ENCODE measurements around the gene CD180. TPM values are rescaled to one million over a fixed set of nuclear protein-coding genes. Genes with fewer than 3 reads are reported as not detected.
"Not testable (repeated sequence)": the region's sequence is repeated elsewhere in the genome, so short reads cannot be mapped to it uniquely, and the experiment has no call there.

The CD180 gene
- polyA plus RNA-seq, 1 experiment: not detected

DNA sequence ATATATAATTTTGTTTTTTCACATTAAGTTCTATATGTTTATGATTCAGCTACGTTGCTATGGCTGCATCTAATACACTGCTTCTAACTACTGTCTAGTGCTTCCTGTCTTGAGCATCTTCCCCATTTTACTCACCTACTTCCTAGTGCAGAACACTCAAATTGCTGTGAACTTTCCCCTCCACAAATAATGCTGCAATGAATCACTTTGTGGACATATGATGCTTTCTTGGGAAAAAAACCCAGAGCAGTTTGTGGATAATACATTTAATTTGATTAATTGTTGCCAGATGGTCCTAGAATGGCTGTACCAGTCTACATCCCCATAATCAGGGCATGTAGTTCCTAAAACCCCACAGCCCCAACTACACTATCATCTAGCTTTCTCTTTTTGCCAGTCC lies 18.5 kb downstream of the CD180 start:
- Histone ChIP-seq H3K4me3 (ENCODE audit: low read depth, low read length) (no peak overlapping the region), H3K36me3 (ENCODE audit: control insufficient read depth, insufficient read depth, low read length) (no peaks in the 10 kb centered on the region), H3K27me3 (ENCODE audit: control insufficient read depth, insufficient read depth, low read length) (no peaks in the 10 kb centered on the region)
- CTCF ChIA-PET: interaction anchor here (0.9 to 1.3 kb wide), 3 partner anchors 12 to 36 kb away, joined by 4 read pairs; no protein-coding TSS in a partner anchor
- TF ChIP-seq, protein P1, sequence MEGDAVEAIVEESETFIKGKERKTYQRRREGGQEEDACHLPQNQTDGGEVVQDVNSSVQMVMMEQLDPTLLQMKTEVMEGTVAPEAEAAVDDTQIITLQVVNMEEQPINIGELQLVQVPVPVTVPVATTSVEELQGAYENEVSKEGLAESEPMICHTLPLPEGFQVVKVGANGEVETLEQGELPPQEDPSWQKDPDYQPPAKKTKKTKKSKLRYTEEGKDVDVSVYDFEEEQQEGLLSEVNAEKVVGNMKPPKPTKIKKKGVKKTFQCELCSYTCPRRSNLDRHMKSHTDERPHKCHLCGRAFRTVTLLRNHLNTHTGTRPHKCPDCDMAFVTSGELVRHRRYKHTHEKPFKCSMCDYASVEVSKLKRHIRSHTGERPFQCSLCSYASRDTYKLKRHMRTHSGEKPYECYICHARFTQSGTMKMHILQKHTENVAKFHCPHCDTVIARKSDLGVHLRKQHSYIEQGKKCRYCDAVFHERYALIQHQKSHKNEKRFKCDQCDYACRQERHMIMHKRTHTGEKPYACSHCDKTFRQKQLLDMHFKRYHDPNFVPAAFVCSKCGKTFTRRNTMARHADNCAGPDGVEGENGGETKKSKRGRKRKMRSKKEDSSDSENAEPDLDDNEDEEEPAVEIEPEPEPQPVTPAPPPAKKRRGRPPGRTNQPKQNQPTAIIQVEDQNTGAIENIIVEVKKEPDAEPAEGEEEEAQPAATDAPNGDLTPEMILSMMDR (IDR thresholded peaks at IDR 0.05; ENCODE audit: insufficient read depth, low read depth, low read length): no peak
- POLR2A ChIA-PET: no interaction called here
- no peak for DNase-seq (ENCODE audit: low read depth)

DNA sequence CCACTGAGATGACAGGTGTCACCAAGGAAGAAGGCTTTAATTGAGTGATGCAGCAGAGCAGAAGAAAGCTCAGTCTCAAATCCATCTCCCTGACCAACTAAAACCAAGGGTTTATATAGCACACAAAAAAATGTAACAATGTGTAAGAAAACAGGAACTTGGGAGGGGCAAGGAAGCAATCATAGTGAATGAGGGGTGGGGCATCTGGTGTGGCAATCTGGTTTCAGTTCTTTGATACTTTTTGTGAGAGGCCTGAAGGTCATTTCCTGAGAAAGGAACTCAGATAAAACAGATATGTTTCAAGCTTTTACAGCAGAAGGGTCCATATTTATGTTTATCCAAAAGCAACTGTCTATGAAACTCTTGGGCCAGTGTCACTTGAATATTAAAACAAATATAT lies 19.7 kb downstream of the CD180 start:
- Histone ChIP-seq H3K27me3 (ENCODE audit: control insufficient read depth, insufficient read depth, low read length) (no peaks in the 10 kb centered on the region), H3K4me3 (ENCODE audit: low read depth, low read length) (no peak overlapping the region), H3K36me3 (ENCODE audit: control insufficient read depth, insufficient read depth, low read length) (no peaks in the 10 kb centered on the region)
- ChIA-PET POLR2A (no interaction called here), CTCF (interaction anchor here (1.2 kb wide), 1 partner anchor 11 kb away, joined by 3 read pairs; no protein-coding TSS in a partner anchor)
- DNase-seq (ENCODE audit: low read depth): no peak
- TF ChIP-seq, protein P1 (IDR thresholded peaks at IDR 0.05; ENCODE audit: insufficient read depth, low read depth, low read length): no peak

DNA sequence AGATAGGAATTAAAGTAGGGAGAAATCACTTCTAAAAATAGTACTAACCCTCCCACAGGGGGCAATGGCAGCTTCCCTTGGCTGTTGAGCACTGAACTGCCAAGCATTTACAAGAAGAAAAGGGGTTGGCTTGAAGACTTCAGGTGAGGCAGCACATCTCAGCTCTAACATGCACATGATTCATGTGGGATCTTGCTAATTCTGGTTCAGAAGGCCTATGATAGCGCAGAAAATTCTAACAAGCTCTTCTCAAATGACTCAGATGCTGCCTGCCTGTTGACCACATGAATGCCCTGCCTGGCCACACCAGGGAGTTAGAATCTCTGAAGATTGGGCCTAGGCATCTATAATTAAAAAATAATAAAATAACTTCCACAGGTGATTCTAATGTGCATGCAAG lies 22.6 kb downstream of the CD180 start:
- H3K4me3 ChIP-seq (ENCODE audit: low read depth, low read length): no peak overlapping the region
- TF ChIP-seq, protein P1 (IDR thresholded peaks at IDR 0.05; ENCODE audit: insufficient read depth, low read depth, low read length): no peak
- POLR2A ChIA-PET: no interaction called here
- no peak for DNase-seq (ENCODE audit: low read depth)
- no peaks in the 10 kb centered on the region for H3K36me3 ChIP-seq (ENCODE audit: control insufficient read depth, insufficient read depth, low read length)
- H3K27me3 ChIP-seq (ENCODE audit: control insufficient read depth, insufficient read depth, low read length): no peaks in the 10 kb centered on the region
- CTCF ChIA-PET: interaction anchor here (0.8 kb wide), 1 partner anchor 186 kb away, joined by 4 read pairs; no protein-coding TSS in a partner anchor

DNA sequence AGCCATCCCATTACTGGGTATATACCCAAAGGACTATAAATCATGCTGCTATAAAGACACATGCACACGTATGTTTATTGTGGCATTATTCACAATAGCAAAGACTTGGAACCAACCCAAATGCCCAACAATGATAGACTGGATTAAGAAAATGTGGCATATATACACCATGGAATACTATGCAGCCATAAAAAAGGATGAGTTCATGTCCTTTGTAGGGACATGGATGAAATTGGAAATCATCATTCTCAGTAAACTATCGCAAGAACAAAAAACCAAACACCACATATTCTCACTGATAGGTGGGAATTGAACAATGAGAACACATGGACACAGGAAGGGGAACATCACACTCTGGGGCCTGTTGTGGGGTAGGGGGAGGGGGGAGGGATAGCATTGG lies 23.2 kb downstream of the CD180 start:
- H3K4me3 ChIP-seq (ENCODE audit: low read depth, low read length); H3K27me3 ChIP-seq (ENCODE audit: control insufficient read depth, insufficient read depth, low read length); POLR2A ChIA-PET; H3K36me3 ChIP-seq (ENCODE audit: control insufficient read depth, insufficient read depth, low read length); DNase-seq (ENCODE audit: low read depth): not testable (repeated sequence)
- CTCF ChIA-PET: interaction anchor here (0.8 kb wide), 1 partner anchor 186 kb away, joined by 4 read pairs; no protein-coding TSS in a partner anchor

DNA sequence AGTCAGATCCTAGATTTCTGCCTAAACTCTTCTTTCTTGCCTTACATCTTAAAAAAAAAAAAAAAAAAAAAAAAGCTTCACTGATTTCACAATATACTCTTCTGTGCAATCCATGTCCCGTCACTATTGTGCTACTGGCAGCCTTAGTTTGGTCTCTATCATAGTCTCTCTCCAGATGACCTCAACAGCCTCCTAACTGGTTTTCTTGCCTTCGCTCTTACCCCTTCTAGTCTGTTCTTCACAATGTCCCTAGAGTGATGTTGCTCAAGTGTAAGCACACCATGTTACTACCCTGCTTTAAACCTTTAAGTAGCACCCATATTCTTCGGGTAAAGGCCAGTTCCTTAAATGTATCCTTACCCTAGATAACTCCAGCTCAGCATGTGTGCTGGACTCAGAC lies 25.8 kb downstream of the CD180 start:
- DNase-seq (ENCODE audit: low read depth): no peak
- ChIA-PET POLR2A (no interaction called here), CTCF (interaction anchor here (0.6 to 2.2 kb wide), 3 partner anchors 13 to 1089 kb away, joined by 3 to 7 read pairs (median 4); no protein-coding TSS in a partner anchor)
- Histone ChIP-seq H3K27me3 (ENCODE audit: control insufficient read depth, insufficient read depth, low read length) (no peaks in the 10 kb centered on the region), H3K36me3 (ENCODE audit: control insufficient read depth, insufficient read depth, low read length) (no peaks in the 10 kb centered on the region), H3K4me3 (ENCODE audit: low read depth, low read length) (no peak overlapping the region)
- TF ChIP-seq, protein P1 (IDR thresholded peaks at IDR 0.05; ENCODE audit: insufficient read depth, low read depth, low read length): no peak

DNA sequence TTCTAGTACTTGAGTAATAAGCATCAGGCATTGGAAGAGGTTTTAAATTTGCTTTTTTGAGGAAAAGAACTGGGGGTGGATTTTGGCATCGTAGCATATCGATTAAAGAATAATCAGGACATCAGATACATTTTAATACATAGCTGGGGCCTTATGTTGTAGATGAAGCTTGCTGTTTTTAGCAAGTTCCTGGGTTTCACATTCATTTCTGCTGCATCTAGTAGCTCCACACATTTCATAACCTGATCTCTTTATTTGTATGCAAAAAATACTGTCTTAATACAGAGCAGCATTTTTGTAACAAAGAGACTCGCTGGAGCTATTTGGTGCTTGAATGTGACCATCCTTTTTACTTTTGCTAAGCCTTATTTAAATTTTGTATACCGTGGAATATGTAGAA lies 28.5 kb downstream of the CD180 start:
- CTCF ChIA-PET: interaction anchor here (1.2 to 1.4 kb wide), 2 partner anchors 13 to 44 kb away, joined by 3 to 4 read pairs; no protein-coding TSS in a partner anchor
- TF ChIP-seq, protein P1 (IDR thresholded peaks at IDR 0.05; ENCODE audit: insufficient read depth, low read depth, low read length): no peak
- Histone ChIP-seq H3K36me3 (ENCODE audit: control insufficient read depth, insufficient read depth, low read length) (peaks cover 4% of the 10 kb centered on the region; the same call in 1 of the 2 replicates), H3K27me3 (ENCODE audit: control insufficient read depth, insufficient read depth, low read length) (no peaks in the 10 kb centered on the region), H3K4me3 (ENCODE audit: low read depth, low read length) (no peak overlapping the region)
- POLR2A ChIA-PET: no interaction called here
- DNase-seq (ENCODE audit: low read depth): no peak

All from BJ (cell line).